H1 (cell line): Measurements from ENCODE around the gene CCL25. TPM values are rescaled to one million over a fixed set of nuclear protein-coding genes. Genes with fewer than 3 reads are reported as not detected.

ENCODE experiments used
- EP300 ChIP-seq, 2 experiments: IDR thresholded peaks; 1 replicate in 1 of 2; 2 replicates in 1 of 2; pipeline ENCODE4 v1.6.1; 2011 to 2012; ENCODE audit warnings: low read depth in 2 of 2, low read length in 2 of 2, mild to moderate bottlenecking in 2 of 2, borderline replicate concordance in 1 of 2, inconsistent platforms in 1 of 2, moderate library complexity in 1 of 2
- FOSL1 ChIP-seq: IDR thresholded peaks from 2 replicates; pipeline ENCODE4 v1.6.1; 2011; ENCODE audit warnings: mild to moderate bottlenecking, low read depth, low read length, moderate library complexity; ENCODE audit not compliant: insufficient read depth
- HDAC2 ChIP-seq, 2 experiments: fragments of 300-600 bp in 1 of 2; sonication (generic) in 1 of 2; IDR thresholded peaks; 2 replicates each; pipeline ENCODE4 v1.6.1; 2011 to 2012; ENCODE audit warnings: low read depth in 2 of 2, low read length in 2 of 2, mild to moderate bottlenecking in 2 of 2, moderate library complexity in 2 of 2, borderline replicate concordance in 1 of 2, inconsistent platforms in 1 of 2
- MAFK ChIP-seq: IDR thresholded peaks from 2 replicates; pipeline ENCODE4 v1.6.1; 2012; ENCODE audit warnings: low read depth, mild to moderate bottlenecking, improper control_type of control experiment, low read length
- polyA plus RNA-seq, 7 experiments: library from polyadenylated mRNA; depleted of rRNA in 3 of 7; stranded (reverse) in 5 of 7; unstranded in 2 of 7; fragments of >200 nt in 5 of 7; fragments of 200-250 nt in 2 of 7; gene quantifications; 1 replicate in 5 of 7; 2 replicates in 1 of 7; 4 replicates in 1 of 7; pipeline versions ENCODE4 v1.2.1 to v1.2.3, GENCODE V29; 2011 to 2013; ENCODE audit warnings: missing spikeins in 2 of 7, mixed read lengths in 2 of 7
- total RNA-seq: library from RNA; stranded (reverse); fragmentation: NEBNext Ultra II Directional; extraction: Animal tissue kit (Norgen Biotek cat#: 25700); gene quantifications from 2 replicates; pipeline ENCODE4 v1.2.1, GENCODE V29; 2021
- TF ChIP-seq, protein P1 (sequence below): IDR thresholded peaks from 2 replicates; pipeline ENCODE4 v1.6.1; 2011; ENCODE audit warnings: low read length, improper control_type of control experiment
- TF ChIP-seq, protein P2 (sequence below): IDR thresholded peaks from 2 replicates; pipeline ENCODE4 v1.6.1; 2012; ENCODE audit warnings: low read length, inconsistent platforms
- TF ChIP-seq, protein P3 (sequence below): IDR thresholded peaks from 2 replicates; pipeline ENCODE4 v1.6.1; 2012; ENCODE audit warnings: inconsistent platforms

Gene CCL25
- total and polyA plus RNA-seq, 2 of the 8 experiments (the other 6 are each of a cell fraction or from before 2014, with no cell fraction given), result 0.59 TPM; not detected in 1

DNA sequence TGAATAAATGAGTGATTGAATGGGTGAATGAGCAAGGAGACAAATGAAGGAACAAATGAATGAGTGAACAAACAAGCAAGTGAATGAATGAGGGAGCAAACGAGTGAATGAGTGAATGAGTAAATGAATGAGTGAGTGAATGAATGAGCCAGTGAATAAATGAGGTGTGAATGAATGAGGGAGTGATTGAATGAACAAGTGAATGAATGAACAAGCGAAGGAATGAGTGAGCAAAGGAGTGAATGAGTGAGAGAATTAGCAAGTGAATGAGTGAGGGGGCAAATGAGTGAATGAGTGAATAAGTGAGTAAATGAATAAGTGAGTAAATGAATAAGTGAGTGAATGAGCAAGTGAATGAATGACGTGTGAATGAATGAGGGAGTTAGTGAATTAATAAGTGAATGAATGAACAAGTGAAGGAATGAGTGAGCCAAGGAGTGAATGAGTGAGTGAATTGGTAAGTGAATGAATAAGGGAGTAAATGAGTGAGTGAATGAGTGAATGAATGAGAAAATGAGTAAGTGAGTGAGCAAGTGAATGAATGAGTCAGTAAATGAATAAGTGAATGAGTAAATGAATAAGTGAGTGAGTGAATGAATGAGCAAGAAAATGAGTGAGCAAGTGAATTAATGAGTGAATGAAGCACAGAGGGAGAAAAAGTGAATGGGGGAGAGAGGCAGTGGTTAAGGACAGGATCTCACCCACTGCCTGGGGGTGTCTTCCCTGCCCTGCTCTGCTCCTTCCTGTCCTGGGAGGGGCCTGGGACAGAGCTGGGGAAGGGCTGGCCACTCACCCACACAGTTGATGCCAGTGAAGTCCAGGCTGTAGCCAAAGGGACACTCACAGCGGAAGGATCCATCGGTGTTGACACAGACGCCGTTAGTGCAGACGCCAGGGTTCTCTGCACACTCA is 36.4 kb downstream of the CCL25 start (continued):
- TF ChIP-seq, protein P1, sequence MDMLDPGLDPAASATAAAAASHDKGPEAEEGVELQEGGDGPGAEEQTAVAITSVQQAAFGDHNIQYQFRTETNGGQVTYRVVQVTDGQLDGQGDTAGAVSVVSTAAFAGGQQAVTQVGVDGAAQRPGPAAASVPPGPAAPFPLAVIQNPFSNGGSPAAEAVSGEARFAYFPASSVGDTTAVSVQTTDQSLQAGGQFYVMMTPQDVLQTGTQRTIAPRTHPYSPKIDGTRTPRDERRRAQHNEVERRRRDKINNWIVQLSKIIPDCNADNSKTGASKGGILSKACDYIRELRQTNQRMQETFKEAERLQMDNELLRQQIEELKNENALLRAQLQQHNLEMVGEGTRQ, result no peak
- TF ChIP-seq MAFK (no peak), FOSL1 (no peak), EP300 (IDR thresholded peaks at IDR 0.05; ENCODE audit: borderline replicate concordance in 1 of 2, low read depth in 2 of 2, low read length in 2 of 2) (no peak), HDAC2 (IDR thresholded peaks at IDR 0.05; ENCODE audit: borderline replicate concordance in 1 of 2, low read depth in 2 of 2, low read length in 2 of 2) (no peak)
- TF ChIP-seq, protein P2, sequence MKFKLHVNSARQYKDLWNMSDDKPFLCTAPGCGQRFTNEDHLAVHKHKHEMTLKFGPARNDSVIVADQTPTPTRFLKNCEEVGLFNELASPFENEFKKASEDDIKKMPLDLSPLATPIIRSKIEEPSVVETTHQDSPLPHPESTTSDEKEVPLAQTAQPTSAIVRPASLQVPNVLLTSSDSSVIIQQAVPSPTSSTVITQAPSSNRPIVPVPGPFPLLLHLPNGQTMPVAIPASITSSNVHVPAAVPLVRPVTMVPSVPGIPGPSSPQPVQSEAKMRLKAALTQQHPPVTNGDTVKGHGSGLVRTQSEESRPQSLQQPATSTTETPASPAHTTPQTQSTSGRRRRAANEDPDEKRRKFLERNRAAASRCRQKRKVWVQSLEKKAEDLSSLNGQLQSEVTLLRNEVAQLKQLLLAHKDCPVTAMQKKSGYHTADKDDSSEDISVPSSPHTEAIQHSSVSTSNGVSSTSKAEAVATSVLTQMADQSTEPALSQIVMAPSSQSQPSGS, result no peak
- TF ChIP-seq, protein P3, sequence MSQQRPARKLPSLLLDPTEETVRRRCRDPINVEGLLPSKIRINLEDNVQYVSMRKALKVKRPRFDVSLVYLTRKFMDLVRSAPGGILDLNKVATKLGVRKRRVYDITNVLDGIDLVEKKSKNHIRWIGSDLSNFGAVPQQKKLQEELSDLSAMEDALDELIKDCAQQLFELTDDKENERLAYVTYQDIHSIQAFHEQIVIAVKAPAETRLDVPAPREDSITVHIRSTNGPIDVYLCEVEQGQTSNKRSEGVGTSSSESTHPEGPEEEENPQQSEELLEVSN, result no peak
